ENCODE measurements around the gene CDC42EP1.

The CDC42EP1 gene

GRCh38 chr22:37552524-37553163, 7.6 kb upstream of the CDC42EP1 start:
- TF ChIP-seq TAF1 (IDR thresholded peaks at IDR 0.05; ENCODE audit: borderline replicate concordance, low read depth, low read length) = no peak
- no peak for TF ChIP-seq POLR2A (IDR thresholded peaks at IDR 0.05; ENCODE audit: low read depth, low read length)
- no peak for TF ChIP-seq POLR2AphosphoS5 (IDR thresholded peaks at IDR 0.05; ENCODE audit: low read depth, low read length)
- no peak for FAIRE-seq
- no peak for DNase-seq (ENCODE audit: insufficient read length)

GRCh38 chr22:37553725-37554124, 6.6 kb upstream of the CDC42EP1 start:
- FAIRE-seq = no peak
- TF ChIP-seq POLR2A (IDR thresholded peaks at IDR 0.05; ENCODE audit: low read depth, low read length) = no peak
- TF ChIP-seq POLR2AphosphoS5 (IDR thresholded peaks at IDR 0.05; ENCODE audit: low read depth, low read length) = no peak
- no peak for TF ChIP-seq TAF1 (IDR thresholded peaks at IDR 0.05; ENCODE audit: borderline replicate concordance, low read depth, low read length)
- DNase-seq (ENCODE audit: insufficient read length) = no peak

GRCh38 chr22:37555029-37555428, 5.3 kb upstream of the CDC42EP1 start:
- TF ChIP-seq POLR2AphosphoS5 (IDR thresholded peaks at IDR 0.05; ENCODE audit: low read depth, low read length) (no peak), TAF1 (IDR thresholded peaks at IDR 0.05; ENCODE audit: borderline replicate concordance, low read depth, low read length) (no peak), POLR2A (IDR thresholded peaks at IDR 0.05; ENCODE audit: low read depth, low read length) (no peak)
- no peak for FAIRE-seq
- DNase-seq (ENCODE audit: insufficient read length) = no peak

GRCh38 chr22:37556710-37557109, 3.6 kb upstream of the CDC42EP1 start:
- FAIRE-seq (no peak), DNase-seq (ENCODE audit: insufficient read length) (no peak)
- TF ChIP-seq POLR2AphosphoS5 (IDR thresholded peaks at IDR 0.05; ENCODE audit: low read depth, low read length) = no peak
- no peak for TF ChIP-seq POLR2A (IDR thresholded peaks at IDR 0.05; ENCODE audit: low read depth, low read length)
- TF ChIP-seq TAF1 (IDR thresholded peaks at IDR 0.05; ENCODE audit: borderline replicate concordance, low read depth, low read length) = no peak

GRCh38 chr22:37557321-37558001, 2.8 kb upstream of the CDC42EP1 start:
- DNase-seq (ENCODE audit: insufficient read length) (no peak), FAIRE-seq (no peak)
- no peak for TF ChIP-seq POLR2AphosphoS5 (IDR thresholded peaks at IDR 0.05; ENCODE audit: low read depth, low read length)
- TF ChIP-seq TAF1 (IDR thresholded peaks at IDR 0.05; ENCODE audit: borderline replicate concordance, low read depth, low read length) = no peak
- TF ChIP-seq POLR2A (IDR thresholded peaks at IDR 0.05; ENCODE audit: low read depth, low read length) = no peak

GRCh38 chr22:37558815-37559214, 1.5 kb upstream of the CDC42EP1 start:
- FAIRE-seq = no peak
- DNase-seq (ENCODE audit: insufficient read length) = no peak
- TF ChIP-seq POLR2A (IDR thresholded peaks at IDR 0.05; ENCODE audit: low read depth, low read length) (no peak), TAF1 (IDR thresholded peaks at IDR 0.05; ENCODE audit: borderline replicate concordance, low read depth, low read length) (no peak), POLR2AphosphoS5 (IDR thresholded peaks at IDR 0.05; ENCODE audit: low read depth, low read length) (no peak)

GRCh38 chr22:37559521-37559900, 769 bp upstream of the CDC42EP1 start:
- DNase-seq (ENCODE audit: insufficient read length) = no peak
- no peak for FAIRE-seq
- TF ChIP-seq POLR2A (IDR thresholded peaks at IDR 0.05; ENCODE audit: low read depth, low read length) = no peak
- TF ChIP-seq TAF1 (IDR thresholded peaks at IDR 0.05; ENCODE audit: borderline replicate concordance, low read depth, low read length) = no peak
- no peak for TF ChIP-seq POLR2AphosphoS5 (IDR thresholded peaks at IDR 0.05; ENCODE audit: low read depth, low read length)

- no peak for DNase-seq (ENCODE audit: insufficient read length)
Observed at GRCh38 chr22:37560608-37561211, 430 bp downstream of the CDC42EP1 start.

GRCh38 chr22:37561212-37562048, 1.1 kb downstream of the CDC42EP1 start:
- TF ChIP-seq POLR2AphosphoS5 (IDR thresholded peaks at IDR 0.05; ENCODE audit: low read depth, low read length) = no peak
- no peak for TF ChIP-seq TAF1 (IDR thresholded peaks at IDR 0.05; ENCODE audit: borderline replicate concordance, low read depth, low read length)
- no peak for TF ChIP-seq POLR2A (IDR thresholded peaks at IDR 0.05; ENCODE audit: low read depth, low read length)
- peak; percentile 57 for FAIRE-seq
- DNase-seq (ENCODE audit: insufficient read length) = peak; percentile 87

More at GRCh38 chr22:37560608-37561211, 430 bp downstream of the CDC42EP1 start:
- TF ChIP-seq POLR2AphosphoS5 (IDR thresholded peaks at IDR 0.05; ENCODE audit: low read depth, low read length) = no peak
- no peak for TF ChIP-seq TAF1 (IDR thresholded peaks at IDR 0.05; ENCODE audit: borderline replicate concordance, low read depth, low read length)
- TF ChIP-seq POLR2A (IDR thresholded peaks at IDR 0.05; ENCODE audit: low read depth, low read length) = no peak
- no peak for FAIRE-seq

GRCh38 chr22:37562049-37562875, 2.0 kb downstream of the CDC42EP1 start:
- DNase-seq (ENCODE audit: insufficient read length) (no peak), FAIRE-seq (no peak)
- TF ChIP-seq POLR2AphosphoS5 (IDR thresholded peaks at IDR 0.05; ENCODE audit: low read depth, low read length) = no peak
- no peak for TF ChIP-seq POLR2A (IDR thresholded peaks at IDR 0.05; ENCODE audit: low read depth, low read length)
- no peak for TF ChIP-seq TAF1 (IDR thresholded peaks at IDR 0.05; ENCODE audit: borderline replicate concordance, low read depth, low read length)
